Neural cell (in vitro differentiated cells): ENCODE data around the gene SULT1A3. TPM values are rescaled to one million over a fixed set of nuclear protein-coding genes. Genes with fewer than 3 reads are reported as not detected.
"Not testable (repeated sequence)": the region's sequence is repeated elsewhere in the genome, so short reads cannot be mapped to it uniquely, and the experiment has no call there.

ENCODE experiments used
- H2AFZ ChIP-seq: fragments of 200-600, 300-800 bp; sonication (generic), shearing (Covaris generic); 2 replicates; pipeline ENCODE4 v1.6.0; 2014; ENCODE audit warnings: low read depth, mild to moderate bottlenecking, antibody characterized with exemption, low read length, moderate library complexity
- H3F3A ChIP-seq: fragments of 200-600 bp; shearing (Covaris generic); 2 replicates; pipeline ENCODE4 v1.6.1; 2016; ENCODE audit warnings: mild to moderate bottlenecking, moderate library complexity, mixed read lengths, antibody characterized with exemption, low read length; ENCODE audit not compliant: insufficient read depth, poor library complexity, severe bottlenecking
- H3K27ac ChIP-seq: fragments of 200-600, 300-800 bp; sonication (generic), shearing (Covaris generic); 2 replicates; pipeline ENCODE4 v1.5.1; 2014; ENCODE audit warnings: mild to moderate bottlenecking, low read length, moderate library complexity
- H3K27me3 ChIP-seq: fragments of 300-800, 200-600 bp; sonication (generic), shearing (Covaris generic); 2 replicates; pipeline ENCODE4 v1.6.0; 2014; ENCODE audit warnings: mild to moderate bottlenecking, low read depth, low read length, moderate library complexity; ENCODE audit not compliant: insufficient read depth
- H3K36me3 ChIP-seq: fragments of 300-800, 200-600 bp; sonication (generic), shearing (Covaris generic); 2 replicates; pipeline ENCODE4 v1.5.1; 2014; ENCODE audit warnings: mild to moderate bottlenecking, antibody characterized with exemption, low read length, moderate library complexity; ENCODE audit not compliant: insufficient read depth
- H3K4me2 ChIP-seq: fragments of 300-800, 200-600 bp; sonication (generic), shearing (Covaris generic); 2 replicates; pipeline ENCODE4 v1.6.0; 2014; ENCODE audit warnings: mild to moderate bottlenecking, low read length
- H3K4me3 ChIP-seq: fragments of 300-800, 200-600 bp; sonication (generic), shearing (Covaris generic); 2 replicates; pipeline ENCODE4 v1.5.1; 2014; ENCODE audit warnings: mild to moderate bottlenecking, low read length, moderate library complexity
- H3K79me2 ChIP-seq: fragments of 200-600 bp; shearing (Covaris generic); replicated peaks from 2 replicates; pipeline ENCODE4 v1.6.0; 2014; ENCODE audit warnings: mild to moderate bottlenecking, low read length, moderate library complexity; ENCODE audit not compliant: insufficient read depth
- H3K9ac ChIP-seq: fragments of 300-800, 200-600 bp; sonication (generic), shearing (Covaris generic); 2 replicates; pipeline ENCODE4 v1.6.1; 2016; ENCODE audit warnings: mild to moderate bottlenecking, low read length, mixed read lengths
- H3K9me2 ChIP-seq: fragments of 200-600 bp; shearing (Covaris generic); 2 replicates; pipeline ENCODE4 v1.6.1; 2016; ENCODE audit warnings: mild to moderate bottlenecking, low read length, mixed read lengths; ENCODE audit not compliant: insufficient read depth
- H3K9me3 ChIP-seq: fragments of 200-600, 300-800 bp; sonication (generic), shearing (Covaris generic); 2 replicates; pipeline ENCODE4 v1.6.1; 2016; ENCODE audit warnings: mild to moderate bottlenecking, mixed run types, low read length, moderate library complexity, mixed read lengths
- H4K20me1 ChIP-seq: fragments of 200-600 bp; shearing (Covaris generic); 2 replicates; pipeline ENCODE4 v1.6.1; 2016; ENCODE audit warnings: mild to moderate bottlenecking, mixed run types; ENCODE audit not compliant: insufficient read depth
- polyA plus RNA-seq: library from polyadenylated mRNA; depleted of rRNA; stranded (reverse); fragments of >200 nt; gene quantifications from 2 replicates; pipeline ENCODE4 v1.2.3, GENCODE V29; 2014

The SULT1A3 gene
- polyA plus RNA-seq, 1 donor from 2014 or later: 12.1 TPM

DNA sequence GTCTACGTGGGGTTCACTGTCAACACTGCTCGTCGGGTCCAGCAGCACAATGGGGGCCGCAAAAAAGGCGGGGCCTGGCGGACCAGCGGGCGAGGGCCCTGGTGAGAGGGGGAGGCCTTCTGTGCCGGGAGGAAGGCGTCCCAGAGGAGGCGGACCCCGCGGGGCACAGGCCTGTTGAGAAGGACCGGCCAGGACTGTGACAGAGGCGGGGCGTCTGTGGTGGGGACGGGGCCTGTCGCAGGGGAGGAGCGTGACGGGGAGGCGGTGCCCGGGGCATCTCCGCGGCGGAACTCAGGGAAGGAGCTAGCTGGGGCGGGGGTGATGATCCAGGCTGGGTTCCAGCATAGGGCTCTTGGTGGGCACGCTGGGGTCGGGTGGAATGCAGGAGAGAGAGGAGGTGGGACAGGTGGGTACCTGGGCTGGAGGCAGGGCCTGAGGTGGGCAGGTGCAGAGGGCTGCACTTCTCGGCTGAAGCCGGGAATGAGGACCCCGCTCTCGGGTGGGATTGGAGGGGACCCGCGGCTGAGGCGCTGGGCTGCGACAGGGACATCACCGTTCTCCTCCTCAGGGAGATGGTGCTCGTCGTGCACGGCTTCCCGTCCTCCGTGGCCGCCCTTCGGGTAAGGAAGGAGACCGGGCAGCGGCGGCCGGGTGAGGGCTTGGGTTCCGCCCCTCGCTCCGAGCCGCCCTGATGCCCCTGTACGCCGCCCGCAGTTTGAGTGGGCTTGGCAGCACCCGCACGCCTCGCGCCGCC is 4.7 kb upstream of the SULT1A3 start:
- H3K9me2 ChIP-seq, H3K27ac ChIP-seq, H3K27me3 ChIP-seq, H3K36me3 ChIP-seq, H3F3A ChIP-seq, H2AFZ ChIP-seq, H4K20me1 ChIP-seq, H3K79me2 ChIP-seq, H3K9ac ChIP-seq, H3K4me2 ChIP-seq, H3K9me3 ChIP-seq: not testable (repeated sequence)
- H3K4me3 ChIP-seq: peak overlapping the region; percentile 51

DNA sequence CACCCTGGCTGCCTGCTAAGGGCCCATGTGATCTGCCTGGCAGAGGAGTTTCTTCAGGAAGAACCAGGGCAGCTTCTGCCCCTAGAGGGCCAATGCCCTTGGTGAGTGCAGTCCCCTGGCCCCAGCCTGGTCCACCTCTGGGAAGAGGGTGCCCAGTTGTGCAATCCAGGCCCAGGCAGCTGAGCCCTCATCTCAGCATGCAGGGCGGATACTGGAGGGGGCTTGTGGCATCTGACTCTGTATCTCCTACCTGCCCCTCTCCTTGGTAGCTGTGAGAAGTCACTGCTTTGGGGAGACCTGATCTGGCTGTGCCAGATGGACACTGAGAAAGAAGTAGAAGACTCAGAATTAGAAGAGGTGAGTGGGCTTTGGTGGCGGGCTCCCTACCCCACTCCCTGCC is 2.1 kb upstream of the SULT1A3 start:
- H3K9me3 ChIP-seq, H4K20me1 ChIP-seq, H3K4me2 ChIP-seq, H3F3A ChIP-seq, H3K4me3 ChIP-seq, H3K27me3 ChIP-seq, H3K27ac ChIP-seq, H3K9ac ChIP-seq, H3K79me2 ChIP-seq, H3K9me2 ChIP-seq, H3K36me3 ChIP-seq, H2AFZ ChIP-seq: not testable (repeated sequence)

GRCh38 chr16:30199608-30200343 is 721 bp downstream of the SULT1A3 start:
- not testable (repeated sequence) for H3K4me3 ChIP-seq, H3K9ac ChIP-seq, H3K27me3 ChIP-seq, H3K27ac ChIP-seq, H3K9me3 ChIP-seq, H4K20me1 ChIP-seq, H3K79me2 ChIP-seq, H3K4me2 ChIP-seq, H3F3A ChIP-seq, H3K36me3 ChIP-seq, H2AFZ ChIP-seq, H3K9me2 ChIP-seq

DNA sequence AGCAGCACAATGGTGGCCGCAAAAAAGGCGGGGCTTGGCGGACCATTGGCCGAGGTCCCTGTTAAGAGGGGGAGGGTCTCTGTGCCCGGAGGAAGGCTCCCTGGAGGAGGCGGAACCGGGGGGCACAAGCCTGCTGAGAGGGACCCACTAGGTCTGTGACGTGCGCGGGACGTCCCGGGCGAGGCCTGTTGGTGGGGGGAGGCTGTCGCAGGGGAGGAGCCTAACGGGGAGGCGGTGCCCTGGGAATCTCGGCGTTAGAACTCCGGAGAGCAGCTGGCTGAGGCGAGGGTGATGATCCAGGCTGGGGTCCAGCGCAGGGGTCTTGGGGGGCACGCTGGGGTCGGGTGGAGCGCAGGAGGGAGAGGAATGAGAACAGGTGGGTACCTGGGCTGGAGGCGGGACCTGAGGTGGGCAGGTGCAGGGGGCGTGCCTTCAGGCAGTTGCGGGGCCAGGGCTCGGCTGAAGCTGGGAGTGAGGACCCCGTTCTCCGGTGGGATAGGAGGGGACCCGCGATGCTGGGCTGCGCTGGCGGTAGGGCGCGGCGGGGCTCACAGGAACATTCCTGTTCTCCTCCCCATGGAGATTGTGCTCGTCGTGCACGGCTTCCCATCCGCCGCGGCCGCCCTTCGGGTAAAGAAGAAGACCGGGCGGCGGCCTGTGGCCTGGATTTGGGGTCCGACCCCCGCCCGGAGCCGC is 6.6 kb downstream of the SULT1A3 start:
- not testable (repeated sequence) for H3K9me2 ChIP-seq, H3F3A ChIP-seq, H3K4me2 ChIP-seq, H3K4me3 ChIP-seq, H4K20me1 ChIP-seq, H3K27me3 ChIP-seq, H3K9me3 ChIP-seq, H3K36me3 ChIP-seq, H2AFZ ChIP-seq, H3K79me2 ChIP-seq, H3K9ac ChIP-seq, H3K27ac ChIP-seq

GRCh38 chr16:30206252-30206651 is 7.2 kb downstream of the SULT1A3 start:
- H3K79me2 ChIP-seq, H3K27me3 ChIP-seq, H3K9me2 ChIP-seq, H3K9ac ChIP-seq, H3K4me3 ChIP-seq, H3K27ac ChIP-seq, H3F3A ChIP-seq, H3K9me3 ChIP-seq, H3K36me3 ChIP-seq, H3K4me2 ChIP-seq, H4K20me1 ChIP-seq, H2AFZ ChIP-seq: not testable (repeated sequence)

DNA sequence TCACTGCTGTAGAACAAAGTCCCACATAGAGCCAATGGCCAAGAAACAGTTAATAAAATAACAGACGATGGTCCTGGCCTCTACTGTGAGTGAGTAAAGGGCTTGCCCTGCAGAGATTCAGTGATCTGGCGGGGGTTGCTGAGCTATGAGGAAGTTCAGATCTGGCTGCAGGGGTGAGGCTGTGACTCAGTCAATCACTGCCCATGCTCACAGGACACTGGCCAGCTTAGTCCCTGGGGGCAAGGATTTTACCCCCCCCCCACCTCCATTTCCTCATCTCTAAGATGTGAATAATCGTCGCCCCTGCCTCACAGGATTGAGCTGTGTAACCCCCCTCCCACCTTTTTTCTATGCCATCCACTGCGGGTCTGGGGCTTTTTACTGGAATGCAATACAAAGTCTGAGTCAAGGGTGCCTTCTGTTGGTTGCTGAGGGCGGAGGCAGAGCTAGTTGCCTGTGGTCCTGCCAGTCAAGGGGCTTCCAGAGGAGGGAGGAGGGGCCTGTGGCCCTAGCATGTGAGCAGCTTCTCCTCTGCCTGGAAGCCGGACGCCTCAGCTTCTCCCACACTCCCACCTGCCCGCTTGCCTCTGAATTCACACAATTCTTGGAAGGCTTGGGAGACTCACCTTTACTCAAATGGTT is 8.1 kb downstream of the SULT1A3 start:
- not testable (repeated sequence) for H3K27ac ChIP-seq, H3K9me2 ChIP-seq, H4K20me1 ChIP-seq, H3F3A ChIP-seq, H3K27me3 ChIP-seq, H3K4me3 ChIP-seq, H3K4me2 ChIP-seq, H3K9me3 ChIP-seq, H2AFZ ChIP-seq, H3K9ac ChIP-seq, H3K79me2 ChIP-seq, H3K36me3 ChIP-seq

- H3K9me3 ChIP-seq, H3K9ac ChIP-seq, H3K27ac ChIP-seq, H2AFZ ChIP-seq, H3K4me3 ChIP-seq, H3K9me2 ChIP-seq, H3K79me2 ChIP-seq, H4K20me1 ChIP-seq, H3K27me3 ChIP-seq, H3K4me2 ChIP-seq, H3F3A ChIP-seq, H3K36me3 ChIP-seq: not testable (repeated sequence)
These were observed 10.0 kb downstream of the SULT1A3 start for GRCh38 chr16:30209032-30209431.
